ENCODE results near the gene GRAMD1A.
"Not testable (repeated sequence)": the region's sequence is repeated elsewhere in the genome, so short reads cannot be mapped to it uniquely, and the experiment has no call there.

Gene GRAMD1A

DNA sequence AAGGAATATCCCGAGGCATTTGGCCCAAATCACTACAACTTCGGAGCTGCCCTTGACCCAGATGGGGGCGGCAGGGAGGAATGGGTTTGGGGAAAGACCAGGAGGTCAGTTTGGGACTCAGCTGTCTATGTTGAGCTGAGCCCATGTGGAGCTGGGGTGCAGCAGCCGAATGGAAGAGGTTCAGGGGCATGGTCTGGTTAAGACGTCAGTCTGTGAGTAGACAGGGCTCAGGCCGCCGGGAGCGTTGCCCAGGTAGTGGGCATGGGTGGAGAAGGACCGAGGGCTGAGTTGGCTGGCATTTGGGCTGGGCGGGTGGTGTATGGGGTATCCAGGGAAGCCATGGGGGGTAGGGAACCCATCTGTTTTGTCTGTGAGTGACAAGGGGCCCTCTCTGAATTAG is 20.9 kb downstream of the GRAMD1A start:
- DNase-seq (ENCODE audit: low read depth): no peak

DNA sequence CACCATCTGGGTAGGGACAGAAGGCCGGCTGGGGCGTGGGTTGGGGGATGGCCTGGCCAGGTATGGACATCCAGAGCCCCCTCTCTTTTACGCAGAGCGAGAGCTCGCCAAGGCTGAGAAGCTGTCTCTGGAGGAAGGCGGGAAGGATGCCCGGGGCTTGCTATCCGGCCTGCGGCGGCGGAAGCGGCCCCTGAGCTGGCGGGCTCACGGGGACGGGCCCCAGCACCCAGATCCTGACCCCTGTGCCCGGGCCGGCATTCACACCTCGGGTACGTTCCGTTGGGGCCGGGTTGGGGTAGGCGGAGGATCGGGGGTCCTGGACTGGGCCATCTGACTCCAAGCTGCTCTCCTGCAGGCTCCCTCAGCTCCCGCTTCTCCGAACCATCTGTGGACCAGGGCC is 21.5 kb downstream of the GRAMD1A start:
- DNase-seq (ENCODE audit: low read depth): no peak

DNA sequence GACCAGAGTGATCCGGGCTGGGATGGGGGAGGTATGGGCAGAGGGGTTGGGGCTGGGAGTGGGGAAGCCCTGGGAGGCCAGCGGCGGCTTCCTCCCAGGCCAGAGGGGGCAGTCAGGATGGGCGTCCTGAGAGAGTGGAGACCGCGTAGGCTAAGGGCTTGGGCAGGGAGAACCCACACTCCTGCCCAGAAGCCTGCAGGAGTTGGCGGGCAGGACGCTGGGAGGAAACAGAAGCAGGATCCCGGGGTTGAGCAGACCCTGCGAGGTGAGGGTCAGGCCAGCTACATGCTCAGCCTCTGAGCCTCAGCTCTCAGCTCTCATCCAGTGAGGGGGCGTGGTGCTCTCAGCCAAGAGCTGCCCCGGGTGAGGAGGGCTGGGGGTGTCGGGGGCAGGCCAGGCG is 22.3 kb downstream of the GRAMD1A start:
- no peak for DNase-seq (ENCODE audit: low read depth)

- no peak for DNase-seq (ENCODE audit: low read depth)
Measured at GRCh38 chr19:35023428-35023827, 23.3 kb downstream of the GRAMD1A start.

GRCh38 chr19:35024095-35024494 is 24.0 kb downstream of the GRAMD1A start:
- no peak for DNase-seq (ENCODE audit: low read depth)

- DNase-seq (ENCODE audit: low read depth): no peak
Measured at GRCh38 chr19:35025969-35026368, 25.8 kb downstream of the GRAMD1A start.

DNA sequence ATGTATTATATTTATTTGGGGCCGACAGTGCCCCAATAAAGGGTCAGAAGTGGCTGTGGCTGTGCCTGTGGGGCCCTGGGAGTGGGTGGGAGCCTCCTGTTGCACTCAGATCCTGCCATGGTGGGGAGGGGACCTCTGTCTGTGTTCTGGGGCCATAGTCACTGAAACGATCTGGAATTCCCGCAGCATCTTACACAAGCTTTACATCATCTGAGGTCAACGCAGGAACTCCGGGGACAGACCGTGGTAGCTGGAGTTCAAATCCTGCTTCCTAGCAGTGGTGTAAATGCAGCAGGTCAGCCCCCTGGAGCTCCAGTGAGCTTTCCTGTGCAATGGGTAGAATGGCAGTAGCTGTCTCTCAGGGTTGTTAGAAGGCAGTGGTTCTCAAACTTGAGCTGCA is 26.3 kb downstream of the GRAMD1A start:
- DNase-seq (ENCODE audit: low read depth): no peak

DNA sequence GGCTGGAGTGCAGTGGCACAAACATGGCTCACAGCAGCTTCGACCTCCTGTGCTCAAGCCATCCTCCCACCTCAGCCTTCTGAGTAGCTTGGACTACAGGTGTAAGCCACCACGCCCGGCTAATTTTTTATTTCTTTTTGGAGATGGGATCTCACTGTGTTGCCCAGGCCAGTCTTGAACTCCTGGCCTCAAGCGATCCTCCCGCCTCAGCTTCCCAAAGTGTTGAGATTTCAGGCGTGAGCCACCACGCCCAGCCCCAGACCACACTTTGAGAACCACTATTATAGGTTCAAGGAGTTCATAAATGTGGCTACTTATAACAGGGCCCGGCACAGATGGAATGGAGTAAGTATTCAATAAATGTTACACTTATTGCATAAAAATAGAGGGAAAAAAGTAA is 26.9 kb downstream of the GRAMD1A start:
- DNase-seq (ENCODE audit: low read depth): no peak

- DNase-seq (ENCODE audit: low read depth): no peak
Measured at GRCh38 chr19:35027851-35028599, 27.9 kb downstream of the GRAMD1A start.

- not testable (repeated sequence) for DNase-seq (ENCODE audit: low read depth)
Measured at GRCh38 chr19:35028600-35028885, 28.4 kb downstream of the GRAMD1A start.

- DNase-seq (ENCODE audit: low read depth): not testable (repeated sequence)
Measured at GRCh38 chr19:35029275-35029736, 29.2 kb downstream of the GRAMD1A start.

DNA sequence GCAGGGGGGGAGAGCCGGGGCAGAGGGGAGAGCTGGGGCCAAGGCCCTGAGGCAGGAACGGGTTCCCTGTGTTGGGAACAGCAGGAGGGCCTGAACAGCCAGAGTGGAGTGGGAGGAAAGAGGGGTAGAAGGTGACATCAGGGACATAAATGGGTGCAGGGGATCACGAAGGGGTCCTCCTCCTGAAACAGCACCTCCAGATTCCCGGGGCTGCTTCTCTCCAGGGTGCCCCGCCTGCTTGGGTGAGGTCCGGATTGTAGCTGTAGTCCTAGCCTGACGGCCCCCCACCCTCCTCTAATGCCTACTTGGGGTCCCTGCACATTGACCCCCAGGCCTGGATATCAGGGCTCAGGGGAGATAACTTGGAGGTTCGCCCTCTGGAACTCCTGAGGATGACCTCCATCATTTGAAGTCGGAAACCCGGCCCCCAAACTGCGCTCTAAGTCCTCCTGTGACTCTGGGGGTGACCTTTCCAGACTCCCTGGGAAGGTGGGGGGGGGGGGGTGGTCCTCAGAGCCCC is 29.7 kb downstream of the GRAMD1A start:
- DNase-seq (ENCODE audit: low read depth): no peak

GRCh38 chr19:35030257-35031071 is 30.3 kb downstream of the GRAMD1A start, which contains the start of gene SCN1B:
Gene SCN1B (plus strand): TSS chr19:35030470. CDS start chr19:35030821, 351 bp downstream.
- DNase-seq (ENCODE audit: low read depth): peak; percentile 52

DNA sequence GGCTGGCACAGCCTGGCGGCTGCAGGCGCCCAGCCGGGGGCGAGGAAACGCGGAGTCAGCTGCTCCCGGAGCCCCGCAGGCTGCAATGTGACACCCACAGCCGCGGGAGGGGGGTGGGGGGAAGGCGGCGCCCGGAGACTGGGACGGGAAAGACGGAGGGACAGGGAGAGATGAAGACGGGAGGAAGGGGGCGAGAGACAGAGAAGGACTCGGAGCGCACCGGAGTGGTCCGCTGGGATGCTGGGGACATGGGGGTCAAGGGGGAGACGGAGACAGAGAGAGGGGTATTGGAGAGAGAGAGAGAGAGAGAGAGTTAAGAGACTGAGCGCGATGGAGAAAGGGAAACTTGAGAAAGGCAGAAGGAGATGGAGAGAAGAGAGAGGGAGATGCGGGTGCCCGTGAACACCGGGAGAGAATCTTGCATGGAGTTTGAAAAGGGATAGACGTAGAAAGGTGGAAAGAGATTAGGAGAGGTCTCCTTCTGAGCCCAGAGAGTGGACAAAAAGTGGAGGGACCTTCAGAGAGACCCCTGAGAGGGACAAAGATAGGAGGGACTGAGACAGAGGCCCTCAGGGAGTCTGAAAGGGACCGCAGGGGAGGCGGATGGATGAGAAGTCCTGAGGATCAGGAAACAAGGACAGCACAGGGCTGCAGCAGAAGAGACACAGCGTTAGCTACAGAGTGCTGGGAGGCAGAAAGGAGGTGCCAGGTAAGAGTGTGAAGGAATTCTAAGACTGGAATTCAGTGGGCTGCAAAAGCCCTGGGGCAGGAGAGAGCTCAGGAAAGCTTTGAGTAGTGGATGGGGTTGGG is 31.2 kb downstream of the GRAMD1A start:
- no peak for DNase-seq (ENCODE audit: low read depth)

- DNase-seq (ENCODE audit: low read depth): no peak
Measured at GRCh38 chr19:35032356-35032865, 32.3 kb downstream of the GRAMD1A start.

DNA sequence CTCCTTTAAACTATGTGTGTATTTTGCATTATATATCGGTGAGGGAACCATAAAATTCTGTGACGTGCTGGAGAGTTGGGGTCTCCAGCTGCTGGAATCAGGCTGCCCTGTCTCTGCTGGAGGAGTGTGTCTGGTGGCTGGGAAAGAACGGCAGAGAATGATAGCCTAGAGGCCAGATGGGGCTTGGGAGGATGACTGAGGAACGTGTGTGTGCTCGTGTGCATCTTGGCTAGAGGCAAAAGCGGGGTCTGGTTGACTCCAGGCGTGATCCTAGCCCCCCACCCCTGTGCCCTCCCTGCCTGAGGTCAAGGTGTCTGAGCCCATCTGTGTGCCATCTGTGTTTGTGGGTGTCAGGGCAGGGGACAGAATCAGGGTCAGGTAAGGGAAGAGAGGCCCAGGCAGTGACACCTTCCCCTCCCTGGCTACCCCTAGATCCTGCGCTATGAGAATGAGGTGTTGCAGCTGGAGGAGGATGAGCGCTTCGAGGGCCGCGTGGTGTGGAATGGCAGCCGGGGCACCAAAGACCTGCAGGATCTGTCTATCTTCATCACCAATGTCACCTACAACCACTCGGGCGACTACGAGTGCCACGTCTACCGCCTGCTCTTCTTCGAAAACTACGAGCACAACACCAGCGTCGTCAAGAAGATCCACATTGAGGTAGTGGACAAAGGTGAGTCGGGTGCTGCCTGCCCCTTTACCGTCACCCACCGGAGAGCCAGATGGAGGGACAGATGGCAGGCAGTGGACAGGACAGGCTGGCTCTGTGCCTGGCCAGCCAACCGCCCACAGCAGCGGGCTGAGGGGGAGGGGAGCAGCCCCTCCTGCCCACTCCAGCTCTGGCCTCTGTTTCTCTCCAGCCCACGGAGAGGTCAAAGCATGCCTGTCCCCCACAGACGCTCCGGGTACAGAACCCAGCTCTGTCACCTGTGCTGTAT is 33.2 kb downstream of the GRAMD1A start:
- no peak for DNase-seq (ENCODE audit: low read depth)

DNA sequence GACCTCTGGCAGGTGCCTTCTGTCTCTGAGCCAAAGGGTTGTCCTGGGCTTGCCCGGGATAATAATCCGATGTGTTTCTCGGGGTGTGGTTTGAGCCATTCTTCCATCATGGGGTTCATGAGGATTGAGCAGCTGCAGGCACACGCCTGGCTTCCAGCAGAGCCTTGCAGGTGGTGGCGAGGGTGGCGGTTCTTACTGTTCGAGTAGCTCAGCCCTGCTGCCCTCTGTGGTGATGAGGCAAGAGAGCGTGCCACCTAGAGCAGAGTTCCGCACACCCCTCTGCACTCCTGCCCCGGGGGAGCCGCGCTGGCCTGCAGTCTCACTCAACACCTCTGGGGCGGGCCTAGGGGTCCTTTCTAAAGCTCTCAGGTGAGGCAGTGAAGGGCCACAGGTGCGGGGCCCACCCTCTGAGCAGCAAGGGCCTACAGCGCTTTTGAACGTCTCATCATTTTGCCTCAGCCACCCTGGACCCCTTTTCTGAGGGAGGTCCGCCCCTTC is 33.9 kb downstream of the GRAMD1A start:
- no peak for DNase-seq (ENCODE audit: low read depth)

- DNase-seq (ENCODE audit: low read depth): no peak
Measured at GRCh38 chr19:35034588-35035382, 34.7 kb downstream of the GRAMD1A start.

- no peak for DNase-seq (ENCODE audit: low read depth)
Measured at GRCh38 chr19:35037716-35038622, 37.8 kb downstream of the GRAMD1A start.
